Activated T-cell treated with anti-CD3 and anti-CD28 coated beads, Interleukin-2, amount 50 U/mL, for 4 hours (primary cell): ENCODE measurements around the gene DRGX. TPM values are rescaled to one million over a fixed set of nuclear protein-coding genes. Genes with fewer than 3 reads are reported as not detected.

Experiments
- ATAC-seq, 2 donors: fragments of 200-7000 bp; cut with Tn5 transposase; one replicate each; pipeline ENCODE4 v1.10.0; 2021
- DNase-seq: peaks from one replicate; pipeline ENCODE4 v3.0.0-alpha.2; 2020
- H3K27me3 Mint-ChIP-seq: one replicate; pipeline ENCODE4 v1.8.0; 2021; ENCODE audit warnings: low read depth, mixed read lengths
- H3K36me3 Mint-ChIP-seq: one replicate; pipeline ENCODE4 v1.8.0; 2022; ENCODE audit warnings: mixed read lengths; ENCODE audit not compliant: insufficient read depth
- H3K4me1 Mint-ChIP-seq: one replicate; pipeline ENCODE4 v1.8.0; 2021; ENCODE audit warnings: low read depth, mixed read lengths
- H3K4me3 Mint-ChIP-seq: one replicate; pipeline ENCODE4 v1.8.0; 2021; ENCODE audit warnings: mild to moderate bottlenecking, moderate library complexity, mixed read lengths
- H3K9me3 Mint-ChIP-seq: one replicate; pipeline ENCODE4 v1.8.0; 2021; ENCODE audit warnings: mixed read lengths
- total RNA-seq, 3 donors: library from RNA; stranded (reverse); gene quantifications; one replicate each; pipeline ENCODE4 v1.2.1, GENCODE V29; 2021

DRGX gene
- total RNA-seq, 3 donors from 2014 or later, result not detected

GRCh38 chr10:49354593-49354992 lies 41.3 kb downstream of the DRGX start:
- H3K4me3 Mint-ChIP-seq, result no peak overlapping the region
- H3K4me1 Mint-ChIP-seq, result no peaks in the 10 kb centered on the region
- ATAC-seq, result no peak
- H3K27me3 Mint-ChIP-seq, result no peaks in the 10 kb centered on the region
- DNase-seq, result no peak
- H3K36me3 Mint-ChIP-seq, result no peaks in the 10 kb centered on the region
- H3K9me3 Mint-ChIP-seq, result peaks cover 5% of the 10 kb centered on the region

GRCh38 chr10:49353895-49354566 lies 41.9 kb downstream of the DRGX start:
- no peak for DNase-seq
- no peak overlapping the region for H3K4me3 Mint-ChIP-seq
- peaks cover 5% of the 10 kb centered on the region for H3K9me3 Mint-ChIP-seq
- no peaks in the 10 kb centered on the region for H3K36me3 Mint-ChIP-seq
- H3K27me3 Mint-ChIP-seq, result no peaks in the 10 kb centered on the region
- H3K4me1 Mint-ChIP-seq, result no peaks in the 10 kb centered on the region
- ATAC-seq, result no peak

GRCh38 chr10:49353026-49353894 lies 42.6 kb downstream of the DRGX start:
- Mint-ChIP-seq H3K36me3 (no peaks in the 10 kb centered on the region), H3K4me1 (no peaks in the 10 kb centered on the region), H3K4me3 (no peak overlapping the region), H3K27me3 (no peaks in the 10 kb centered on the region), H3K9me3 (peaks cover 5% of the 10 kb centered on the region)
- ATAC-seq, result no peak
- DNase-seq, result no peak

GRCh38 chr10:49352323-49352722 lies 43.6 kb downstream of the DRGX start:
- Mint-ChIP-seq H3K27me3 (no peaks in the 10 kb centered on the region), H3K9me3 (peaks cover 5% of the 10 kb centered on the region), H3K36me3 (no peaks in the 10 kb centered on the region), H3K4me3 (no peak overlapping the region), H3K4me1 (no peaks in the 10 kb centered on the region)
- ATAC-seq, result no peak
- no peak for DNase-seq

GRCh38 chr10:49351669-49352068 lies 44.2 kb downstream of the DRGX start:
- Mint-ChIP-seq H3K9me3 (peaks cover 5% of the 10 kb centered on the region), H3K27me3 (no peaks in the 10 kb centered on the region), H3K36me3 (no peaks in the 10 kb centered on the region), H3K4me3 (no peak overlapping the region), H3K4me1 (no peaks in the 10 kb centered on the region)
- ATAC-seq (no peak), DNase-seq (no peak)

- no peaks in the 10 kb centered on the region for H3K27me3 Mint-ChIP-seq
- H3K36me3 Mint-ChIP-seq, result no peaks in the 10 kb centered on the region
- ATAC-seq (no peak), DNase-seq (no peak)
- H3K9me3 Mint-ChIP-seq, result peaks cover 5% of the 10 kb centered on the region
- H3K4me3 Mint-ChIP-seq, result no peak overlapping the region
- no peaks in the 10 kb centered on the region for H3K4me1 Mint-ChIP-seq
Measured at GRCh38 chr10:49350846-49351532, 44.9 kb downstream of the DRGX start.

GRCh38 chr10:49350138-49350537 lies 45.8 kb downstream of the DRGX start:
- no peak for ATAC-seq
- Mint-ChIP-seq H3K36me3 (no peaks in the 10 kb centered on the region), H3K4me3 (no peak overlapping the region), H3K9me3 (peaks cover 5% of the 10 kb centered on the region), H3K27me3 (no peaks in the 10 kb centered on the region), H3K4me1 (no peaks in the 10 kb centered on the region)
- DNase-seq, result no peak

GRCh38 chr10:49349390-49349789 lies 46.5 kb downstream of the DRGX start:
- DNase-seq, result no peak
- H3K36me3 Mint-ChIP-seq, result no peaks in the 10 kb centered on the region
- H3K27me3 Mint-ChIP-seq, result no peaks in the 10 kb centered on the region
- peaks cover 5% of the 10 kb centered on the region for H3K9me3 Mint-ChIP-seq
- no peak overlapping the region for H3K4me3 Mint-ChIP-seq
- no peak for ATAC-seq
- H3K4me1 Mint-ChIP-seq, result no peaks in the 10 kb centered on the region

GRCh38 chr10:49348593-49348992 lies 47.3 kb downstream of the DRGX start:
- no peak for ATAC-seq
- Mint-ChIP-seq H3K4me3 (no peak overlapping the region), H3K36me3 (no peaks in the 10 kb centered on the region), H3K4me1 (no peaks in the 10 kb centered on the region), H3K9me3 (peaks cover 5% of the 10 kb centered on the region), H3K27me3 (no peaks in the 10 kb centered on the region)
- no peak for DNase-seq

GRCh38 chr10:49347827-49348226 lies 48.1 kb downstream of the DRGX start:
- no peaks in the 10 kb centered on the region for H3K27me3 Mint-ChIP-seq
- H3K9me3 Mint-ChIP-seq, result peaks cover 5% of the 10 kb centered on the region
- no peak for ATAC-seq
- DNase-seq, result no peak
- no peaks in the 10 kb centered on the region for H3K36me3 Mint-ChIP-seq
- H3K4me3 Mint-ChIP-seq, result no peak overlapping the region
- H3K4me1 Mint-ChIP-seq, result no peaks in the 10 kb centered on the region

GRCh38 chr10:49347342-49347741 lies 48.5 kb downstream of the DRGX start:
- peaks cover 5% of the 10 kb centered on the region for H3K9me3 Mint-ChIP-seq
- H3K4me1 Mint-ChIP-seq, result no peaks in the 10 kb centered on the region
- no peak for ATAC-seq
- no peak overlapping the region for H3K4me3 Mint-ChIP-seq
- DNase-seq, result no peak
- no peaks in the 10 kb centered on the region for H3K27me3 Mint-ChIP-seq
- no peaks in the 10 kb centered on the region for H3K36me3 Mint-ChIP-seq

- Mint-ChIP-seq H3K9me3 (no peaks in the 10 kb centered on the region), H3K36me3 (no peaks in the 10 kb centered on the region), H3K4me1 (no peaks in the 10 kb centered on the region), H3K4me3 (no peak overlapping the region), H3K27me3 (peaks cover 2% of the 10 kb centered on the region)
- DNase-seq, result no peak
- no peak for ATAC-seq
Measured at GRCh38 chr10:49344840-49345239, 51.0 kb downstream of the DRGX start.

- Mint-ChIP-seq H3K27me3 (peaks cover 9% of the 10 kb centered on the region), H3K4me3 (no peak overlapping the region), H3K36me3 (no peaks in the 10 kb centered on the region), H3K9me3 (peaks cover 14% of the 10 kb centered on the region), H3K4me1 (peaks cover 16% of the 10 kb centered on the region)
- no peak for ATAC-seq
- no peak for DNase-seq
Measured at GRCh38 chr10:49338604-49339003, 57.3 kb downstream of the DRGX start.

- no peak for DNase-seq
- H3K27me3 Mint-ChIP-seq, result peaks cover 9% of the 10 kb centered on the region
- ATAC-seq, result no peak
- peaks cover 16% of the 10 kb centered on the region for H3K4me1 Mint-ChIP-seq
- H3K4me3 Mint-ChIP-seq, result no peak overlapping the region
- H3K9me3 Mint-ChIP-seq, result peaks cover 14% of the 10 kb centered on the region
- H3K36me3 Mint-ChIP-seq, result no peaks in the 10 kb centered on the region
Measured at GRCh38 chr10:49335364-49335972, 60.4 kb downstream of the DRGX start.
